Heart right ventricle (tissue), 16 donors: ENCODE results near the gene ITSN1. TPM values are rescaled to one million over a fixed set of nuclear protein-coding genes. Genes with fewer than 3 reads are reported as not detected.

ENCODE experiments used
- ATAC-seq, 8 donors: fragments of 200-7000 bp; cut with Tn5 transposase; one replicate each; pipeline ENCODE4 v1.9.1; 2020; ENCODE audit warnings: mild to moderate bottlenecking in 8 of 8, moderate library complexity in 8 of 8, moderate number of reproducible peaks in 1 of 8
- DNase-seq, 2 donors: peaks; one replicate each; pipeline ENCODE4 v3.0.0-alpha.2; 2020
- H3K27ac ChIP-seq, 10 donors: fragments of 200-600 bp; sonication (generic) in 2 of 10; one replicate each; pipeline versions ENCODE4 v1.5.0 to v1.8.0; 2020 to 2022; ENCODE audit warnings: mild to moderate bottlenecking in 3 of 10
- H3K27me3 ChIP-seq, 7 donors: fragments of 200-600 bp; one replicate each; pipeline ENCODE4 v1.8.0; 2021 to 2022; ENCODE audit warnings: mild to moderate bottlenecking in 2 of 7
- H3K36me3 ChIP-seq, 9 donors: fragments of 200-600 bp; sonication (generic) in 1 of 9; one replicate each; pipeline versions ENCODE4 v1.5.0 to v1.8.0; 2020 to 2022; ENCODE audit warnings: mild to moderate bottlenecking in 2 of 9
- H3K4me1 ChIP-seq, 9 donors: fragments of 200-600 bp; sonication (generic) in 1 of 9; one replicate each; pipeline versions ENCODE4 v1.5.0 to v1.8.0; 2020 to 2022; ENCODE audit warnings: mild to moderate bottlenecking in 4 of 9
- H3K4me3 ChIP-seq, 10 donors: fragments of 200-600 bp; sonication (generic) in 2 of 10; one replicate each; pipeline versions ENCODE4 v1.5.0 to v1.8.0; 2020 to 2022; ENCODE audit warnings: mild to moderate bottlenecking in 7 of 10, moderate library complexity in 2 of 10
- H3K9me3 ChIP-seq, 11 donors: fragments of 200-600 bp in 10 of 11; sonication (generic) in 2 of 11; one replicate each; pipeline versions ENCODE4 v1.5.0 to v1.8.0; 2013 to 2022; ENCODE audit warnings: mild to moderate bottlenecking in 2 of 11, control low read depth in 1 of 11, moderate library complexity in 1 of 11
- CTCF ChIP-seq, 9 donors: fragments of 200-600 bp; sonication (generic) in 2 of 9; IDR thresholded peaks; one replicate each; pipeline versions ENCODE4 v1.5.0 to v1.8.0; 2021 to 2022; ENCODE audit warnings: antibody characterized with exemption in 9 of 9, mild to moderate bottlenecking in 5 of 9, moderate library complexity in 1 of 9
- WGBS, 2 donors: extraction: QIAGEN DNeasy Blood & Tissue Kit; methylation state at CpG; one replicate each; pipeline ENCODE4 v1.1.7; 2013; ENCODE audit warnings: inconsistent platforms in 1 of 2; 5-methylcytosine and 5-hydroxymethylcytosine counted together
- intact Hi-C, 10 donors: fragments of 100-400 bp; cut with DNase I; formaldehyde crosslinking; loops; one replicate each; pipeline versions ENCODE4 v1.11.1 to v1.14.2; 2022
- polyA plus RNA-seq, 2 donors: library from polyadenylated mRNA; stranded (reverse); fragments of 200-250 nt; gene quantifications; one replicate each; pipeline ENCODE4 v1.2.3, GENCODE V29; 2013
- total RNA-seq, 10 donors: library from RNA; stranded (reverse); fragmentation: NEBNext Ultra II Directional in 3 of 10; extraction: Animal tissue kit (Norgen Biotek cat#: 25700) in 3 of 10; gene quantifications; one replicate each; pipeline versions ENCODE4 v1.2.1 to v1.2.4, GENCODE V29; 2021 to 2023
- donor health status: Arrhythmogenic right ventricular cardiomyopathy.
- donor health status: ischemic (EF 13 %, LVEDD 7.1; RV severe dilation, severe dysfunction).
- donor health status: healthy with polysubstance abuse.
- donor health status: DM: no; HTN: yes; CAD: no.
- donor health status: DM: no; HTN: no; CAD: no.
- donor health status: ischemic (EF 25% LVEDD 6.9; RV normal size, moderate dysfunction).
- donor health status: ischemic (EF 25% LVEDD 5.7; RV mildly dilated, moderate dysfunction).
- donor health status: healthy.
- donor health status: DM: yes; HTN: yes; CAD: no.
- donor health status: Ischemic cardiomyopathy.
- donor health status: ischemic (EF 35%, LVEDD 5.7; RV mildly dilated, moderate dysfunction).
- donor health status: nonischemic (EF 11% LVEDD 7.7; RV severe dilation, severe dysfunction).
- donor health status: DM: yes; HTN: yes; CAD: no.
- donor health status: PGD.
- donor health status: ischemic (EF 29% LVEDD 5.4; RV normal size, mild dysfunction).
- donor health status: nonischemic (EF 23%, LVEDD 6.1; RV moderate dilation, normal function).

ITSN1 gene
- total and polyA plus RNA-seq, 12 donors = 14.6 to 47.3 (median 32.3) TPM

- peaks cover 0 to 25% (median 0%) of the 10 kb centered on the region in 9 donors for H3K36me3 ChIP-seq
- intact Hi-C loops = no loop called here
- no peak overlapping the region for H3K4me3 ChIP-seq
- 77 to 83% methylated on average over 3 of the region's 3 CpGs for WGBS, 2 donors
- H3K27ac ChIP-seq = no peak overlapping the region
- no peak for TF ChIP-seq CTCF (IDR thresholded peaks at IDR 0.05)
- peaks cover 0 to 2% (median 0%) of the 10 kb centered on the region in 9 donors for H3K4me1 ChIP-seq
- no peaks in the 10 kb centered on the region for H3K27me3 ChIP-seq
- no peaks in the 10 kb centered on the region for H3K9me3 ChIP-seq
- DNase-seq (no peak), ATAC-seq (no peak)
Measured at GRCh38 chr21:33732038-33732437, 89.7 kb downstream of the ITSN1 start.

GRCh38 chr21:33733601-33734000 lies 91.3 kb downstream of the ITSN1 start:
- no peak for DNase-seq
- Histone ChIP-seq H3K9me3 (no peaks in the 10 kb centered on the region), H3K4me3 (no peak overlapping the region), H3K36me3 (peaks cover 0 to 40% (median 0%) of the 10 kb centered on the region in 9 donors), H3K4me1 (peaks cover 0 to 2% (median 0%) of the 10 kb centered on the region in 9 donors), H3K27me3 (no peaks in the 10 kb centered on the region), H3K27ac (no peak overlapping the region)
- WGBS, 2 donors = 92 to 94% methylated on average over 2 of the region's 2 CpGs
- no peak for ATAC-seq
- intact Hi-C loops = no loop called here
- no peak for TF ChIP-seq CTCF (IDR thresholded peaks at IDR 0.05)

GRCh38 chr21:33734291-33734690 lies 92.0 kb downstream of the ITSN1 start:
- H3K36me3 ChIP-seq = peaks cover 0 to 40% (median 0%) of the 10 kb centered on the region in 9 donors
- no peak for TF ChIP-seq CTCF (IDR thresholded peaks at IDR 0.05)
- WGBS, 2 donors = 86 to 90% methylated on average over 3 of the region's 3 CpGs
- H3K4me1 ChIP-seq = peaks cover 0 to 2% (median 0%) of the 10 kb centered on the region in 9 donors
- ATAC-seq (no peak), DNase-seq (no peak)
- H3K27ac ChIP-seq = no peak overlapping the region
- intact Hi-C loops = loop anchor here in 1 of 10 donors (1.0 kb wide), 1 partner anchor 32 kb away; no protein-coding TSS in a partner anchor
- H3K27me3 ChIP-seq = no peaks in the 10 kb centered on the region
- H3K9me3 ChIP-seq = no peaks in the 10 kb centered on the region
- no peak overlapping the region for H3K4me3 ChIP-seq

GRCh38 chr21:33734818-33735217 lies 92.5 kb downstream of the ITSN1 start:
- Histone ChIP-seq H3K4me1 (peaks cover 0 to under 1% (median 0%) of the 10 kb centered on the region in 9 donors), H3K27ac (no peak overlapping the region), H3K36me3 (peaks cover 0 to 40% (median 0%) of the 10 kb centered on the region in 9 donors), H3K27me3 (no peaks in the 10 kb centered on the region), H3K9me3 (no peaks in the 10 kb centered on the region), H3K4me3 (no peak overlapping the region)
- WGBS, 2 donors = 72 to 77% methylated on average over 2 of the region's 2 CpGs
- TF ChIP-seq CTCF (IDR thresholded peaks at IDR 0.05) = no peak
- intact Hi-C loops = loop anchor here in 1 of 10 donors (1.0 kb wide), 1 partner anchor 31 kb away; no protein-coding TSS in a partner anchor
- DNase-seq (no peak), ATAC-seq (no peak)
